ENCODE results near the gene IGLL5. TPM values are rescaled to one million over a fixed set of nuclear protein-coding genes. Genes with fewer than 3 reads are reported as not detected.

Gene IGLL5
- polyA plus RNA-seq, 1 of the 3 experiments (the other 2 are of a cell fraction), result not detected

GRCh38 chr22:22879675-22880155 is 7.9 kb upstream of the IGLL5 start:
- no peaks in the 10 kb centered on the region for H3F3A ChIP-seq (replicated peaks; ENCODE audit: insufficient read depth)
- TF ChIP-seq RCOR1 (IDR thresholded peaks at IDR 0.05; ENCODE audit: low read length), result no peak
- TF ChIP-seq GABPA (IDR thresholded peaks at IDR 0.05; ENCODE audit: low read depth), result no peak
- no peak for TF ChIP-seq FOXM1 (IDR thresholded peaks at IDR 0.05; ENCODE audit: low read depth)
- TF ChIP-seq CTCF (IDR thresholded peaks at IDR 0.05), result no peak
- TF ChIP-seq GATA2 (CRISPR knock-in tag; IDR thresholded peaks at IDR 0.05), result no peak
- TF ChIP-seq TAF1 (IDR thresholded peaks at IDR 0.05; ENCODE audit: borderline replicate concordance, low read depth, low read length), result no peak
- no peak for TF ChIP-seq NFIC (IDR thresholded peaks at IDR 0.05; ENCODE audit: borderline replicate concordance)
- no peak for TF ChIP-seq JUND (IDR thresholded peaks at IDR 0.05)
- no peak for TF ChIP-seq USF2 (IDR thresholded peaks at IDR 0.05; ENCODE audit: borderline replicate concordance, low read depth, low read length)
- TF ChIP-seq YY1 (IDR thresholded peaks at IDR 0.05; ENCODE audit: low read depth), result no peak
- no peak for TF ChIP-seq POLR2AphosphoS5 (IDR thresholded peaks at IDR 0.05; ENCODE audit: low read depth, low read length)
- no peak for TF ChIP-seq ELF1 (IDR thresholded peaks at IDR 0.05)
- TF ChIP-seq RFX5 (IDR thresholded peaks at IDR 0.05; ENCODE audit: low read length), result no peak
- no peak for TF ChIP-seq ZBTB33 (IDR thresholded peaks at IDR 0.05; ENCODE audit: borderline replicate concordance, low read depth)
- TF ChIP-seq EZH2phosphoT487 (IDR thresholded peaks at IDR 0.05; ENCODE audit: borderline replicate concordance, low read depth), result no peak
- H2AFZ ChIP-seq (ENCODE audit: low read depth), result no peak overlapping the region
- no peak overlapping the region for H3K4me3 ChIP-seq (ENCODE audit: low read depth in 2 of 2, low read length in 1 of 2)
- WGBS (ENCODE audit: low lambda C conversion rate), result 22% methylated on average over 5 of the region's 5 CpGs
- H3K9ac ChIP-seq, result no peak overlapping the region
- no peaks in the 10 kb centered on the region for H3K27me3 ChIP-seq (ENCODE audit: insufficient read depth)
- H3K9me2 ChIP-seq, result no peaks in the 10 kb centered on the region
- CTCF ChIA-PET, result interaction anchor here (0.8 to 10.5 kb wide), 19 partner anchors 9 to 457 kb away, joined by 3 to 344 read pairs (median 8); partner anchors contain the start of gene PRAME
- peaks cover 0 to 33% of the 10 kb centered on the region in 2 experiments; a peak in 2 of 4 replicates for H3K4me1 ChIP-seq (ENCODE audit: control insufficient read depth in 1 of 2, insufficient read depth in 2 of 2, low read depth in 1 of 2, low read length in 1 of 2)
- POLR2A ChIA-PET, result no interaction called here
- H3K27ac ChIP-seq (ENCODE audit: low read depth in 2 of 2, low read length in 1 of 2), result no peak overlapping the region
- DNase-seq, result no peak
- no peaks in the 10 kb centered on the region for H3K9me3 ChIP-seq
- H4K20me1 ChIP-seq (ENCODE audit: insufficient read depth), result no peaks in the 10 kb centered on the region
- no peaks in the 10 kb centered on the region for H3K79me2 ChIP-seq (ENCODE audit: insufficient read depth)
- H3K36me3 ChIP-seq (replicated peaks in 1 of 2; ENCODE audit: control insufficient read depth in 1 of 2, insufficient read depth in 2 of 2, low read length in 1 of 2), result no peaks in the 10 kb centered on the region
- no peak overlapping the region for H3K4me2 ChIP-seq

All from SK-N-SH (cell line).